ENCODE results near the gene PIP5KL1. TPM values are rescaled to one million over a fixed set of nuclear protein-coding genes. Genes with fewer than 3 reads are reported as not detected.

PIP5KL1 gene
- polyA plus RNA-seq, 1 donor (not counting 4 experiments of a cell fraction or from before 2014, with no cell fraction given), result 4.4 TPM

- Histone ChIP-seq H3K4me2 (ENCODE audit: control insufficient read depth, extremely low read depth, insufficient read depth, low read depth, low read length) (peak overlapping the region; percentile 57), H3K27ac (ENCODE audit: control insufficient read depth, insufficient read depth, low read length) (no peak overlapping the region)
These were observed 24.9 kb upstream of the PIP5KL1 start for GRCh38 chr9:127955294-127956015.

GRCh38 chr9:127954831-127955293 lies 24.3 kb upstream of the PIP5KL1 start:
- no peaks in the 10 kb centered on the region for H3K9me3 ChIP-seq (ENCODE audit: control insufficient read depth, low read depth, low read length)
- no peak for FAIRE-seq
- no peaks in the 10 kb centered on the region for H4K20me1 ChIP-seq (ENCODE audit: control insufficient read depth, extremely low read depth, insufficient read depth, low read length)
- no peak for TF ChIP-seq EZH2 (IDR thresholded peaks at IDR 0.05; ENCODE audit: low read length)
- TF ChIP-seq, protein P1, sequence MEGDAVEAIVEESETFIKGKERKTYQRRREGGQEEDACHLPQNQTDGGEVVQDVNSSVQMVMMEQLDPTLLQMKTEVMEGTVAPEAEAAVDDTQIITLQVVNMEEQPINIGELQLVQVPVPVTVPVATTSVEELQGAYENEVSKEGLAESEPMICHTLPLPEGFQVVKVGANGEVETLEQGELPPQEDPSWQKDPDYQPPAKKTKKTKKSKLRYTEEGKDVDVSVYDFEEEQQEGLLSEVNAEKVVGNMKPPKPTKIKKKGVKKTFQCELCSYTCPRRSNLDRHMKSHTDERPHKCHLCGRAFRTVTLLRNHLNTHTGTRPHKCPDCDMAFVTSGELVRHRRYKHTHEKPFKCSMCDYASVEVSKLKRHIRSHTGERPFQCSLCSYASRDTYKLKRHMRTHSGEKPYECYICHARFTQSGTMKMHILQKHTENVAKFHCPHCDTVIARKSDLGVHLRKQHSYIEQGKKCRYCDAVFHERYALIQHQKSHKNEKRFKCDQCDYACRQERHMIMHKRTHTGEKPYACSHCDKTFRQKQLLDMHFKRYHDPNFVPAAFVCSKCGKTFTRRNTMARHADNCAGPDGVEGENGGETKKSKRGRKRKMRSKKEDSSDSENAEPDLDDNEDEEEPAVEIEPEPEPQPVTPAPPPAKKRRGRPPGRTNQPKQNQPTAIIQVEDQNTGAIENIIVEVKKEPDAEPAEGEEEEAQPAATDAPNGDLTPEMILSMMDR (optimal IDR thresholded peaks at IDR 0.05 in 1 of 3, IDR thresholded peaks at IDR 0.05 in 1 of 3, conservative IDR thresholded peaks at IDR 0.05 in 1 of 3; ENCODE audit: extremely low read depth in 1 of 3, insufficient read depth in 2 of 3, low read length in 3 of 3), result no peak
- dilution Hi-C loops (cut with MboI; ENCODE audit: extremely low pct_ligation_motif_present, low sequenced_read_pairs), result no loop called here
- H3K4me2 ChIP-seq (ENCODE audit: control insufficient read depth, extremely low read depth, insufficient read depth, low read depth, low read length), result peak overlapping the region; percentile 57
- peaks cover 2% of the 10 kb centered on the region for H3K79me2 ChIP-seq (ENCODE audit: control insufficient read depth, insufficient read depth, low read length)
- H3K36me3 ChIP-seq (ENCODE audit: control insufficient read depth in 2 of 2, extremely low read depth in 1 of 2, insufficient read depth in 2 of 2, low read length in 2 of 2), result no peaks in the 10 kb centered on the region
- no peak for DNase-seq (ENCODE audit: low read depth, low spot score)
- peak overlapping the region; percentile 30 for H3K9ac ChIP-seq (ENCODE audit: control insufficient read depth, extremely low read depth, insufficient read depth, low read length)
- peaks cover 15% of the 10 kb centered on the region for H3K4me1 ChIP-seq (ENCODE audit: control insufficient read depth, extremely low read depth, insufficient read depth, low read length)
- H3K27ac ChIP-seq (ENCODE audit: control insufficient read depth, insufficient read depth, low read length), result no peak overlapping the region
- H2AFZ ChIP-seq (ENCODE audit: control insufficient read depth, low read length), result no peak overlapping the region
- peaks cover 2% of the 10 kb centered on the region for H3K9me1 ChIP-seq (ENCODE audit: control insufficient read depth, extremely low read depth, insufficient read depth, low read length)
- no peaks in the 10 kb centered on the region for H3K27me3 ChIP-seq (ENCODE audit: control insufficient read depth, extremely low read depth, insufficient read depth, low read length)
- H3K4me3 ChIP-seq (ENCODE audit: control insufficient read depth in 2 of 3, extremely low read depth in 1 of 3, insufficient read depth in 2 of 3, low read depth in 1 of 3, low read length in 3 of 3), result no peak overlapping the region

More at GRCh38 chr9:127955294-127956015, 24.9 kb upstream of the PIP5KL1 start:
- H2AFZ ChIP-seq (ENCODE audit: control insufficient read depth, low read length), result no peak overlapping the region
- H3K9me3 ChIP-seq (ENCODE audit: control insufficient read depth, low read depth, low read length), result no peaks in the 10 kb centered on the region
- peaks cover 2% of the 10 kb centered on the region for H3K9me1 ChIP-seq (ENCODE audit: control insufficient read depth, extremely low read depth, insufficient read depth, low read length)
- peak; percentile 72 for DNase-seq (ENCODE audit: low read depth, low spot score)
- peaks cover 2% of the 10 kb centered on the region for H3K79me2 ChIP-seq (ENCODE audit: control insufficient read depth, insufficient read depth, low read length)
- FAIRE-seq, result peak; percentile 49
- H3K9ac ChIP-seq (ENCODE audit: control insufficient read depth, extremely low read depth, insufficient read depth, low read length), result peak overlapping the region; percentile 30
- H3K4me1 ChIP-seq (ENCODE audit: control insufficient read depth, extremely low read depth, insufficient read depth, low read length), result peaks cover 21% of the 10 kb centered on the region
- no peaks in the 10 kb centered on the region for H4K20me1 ChIP-seq (ENCODE audit: control insufficient read depth, extremely low read depth, insufficient read depth, low read length)
- no peaks in the 10 kb centered on the region for H3K27me3 ChIP-seq (ENCODE audit: control insufficient read depth, extremely low read depth, insufficient read depth, low read length)
- dilution Hi-C loops (cut with MboI; ENCODE audit: extremely low pct_ligation_motif_present, low sequenced_read_pairs), result no loop called here
- H3K4me3 ChIP-seq (ENCODE audit: control insufficient read depth in 2 of 3, extremely low read depth in 1 of 3, insufficient read depth in 2 of 3, low read depth in 1 of 3, low read length in 3 of 3), result no peak overlapping the region
- H3K36me3 ChIP-seq (ENCODE audit: control insufficient read depth in 2 of 2, extremely low read depth in 1 of 2, insufficient read depth in 2 of 2, low read length in 2 of 2), result no peaks in the 10 kb centered on the region
- TF ChIP-seq, protein P1 (optimal IDR thresholded peaks at IDR 0.05 in 1 of 3, IDR thresholded peaks at IDR 0.05 in 1 of 3, conservative IDR thresholded peaks at IDR 0.05 in 1 of 3; ENCODE audit: extremely low read depth in 1 of 3, insufficient read depth in 2 of 3, low read length in 3 of 3), result peak; percentile 8 to 36 (median 26)
- TF ChIP-seq EZH2 (IDR thresholded peaks at IDR 0.05; ENCODE audit: low read length), result no peak

All from keratinocyte (primary cell).